HL-60 (cell line): ENCODE results near the gene SIL1.

Source experiments
- GABPA ChIP-seq: IDR thresholded peaks from 2 replicates; pipeline ENCODE4 v1.6.1; 2012; ENCODE audit warnings: low read depth
- POLR2AphosphoS5 ChIP-seq: IDR thresholded peaks from 2 replicates; pipeline ENCODE4 v1.6.1; 2012; ENCODE audit warnings: low read depth
- SPI1 ChIP-seq: IDR thresholded peaks from 2 replicates; pipeline ENCODE4 v1.6.1; 2012; ENCODE audit warnings: low read depth, mild to moderate bottlenecking, borderline replicate concordance
- TF ChIP-seq, protein P1 (sequence below): IDR thresholded peaks from one replicate; pipeline ENCODE4 v1.5.1; 2011; ENCODE audit warnings: low read length, control low read depth, inconsistent platforms; ENCODE audit not compliant: insufficient read depth
- TF ChIP-seq, protein P2 (sequence below): IDR thresholded peaks from 2 replicates; pipeline ENCODE4 v1.6.1; 2012; ENCODE audit warnings: low read depth; ENCODE audit not compliant: insufficient replicate concordance

DNA sequence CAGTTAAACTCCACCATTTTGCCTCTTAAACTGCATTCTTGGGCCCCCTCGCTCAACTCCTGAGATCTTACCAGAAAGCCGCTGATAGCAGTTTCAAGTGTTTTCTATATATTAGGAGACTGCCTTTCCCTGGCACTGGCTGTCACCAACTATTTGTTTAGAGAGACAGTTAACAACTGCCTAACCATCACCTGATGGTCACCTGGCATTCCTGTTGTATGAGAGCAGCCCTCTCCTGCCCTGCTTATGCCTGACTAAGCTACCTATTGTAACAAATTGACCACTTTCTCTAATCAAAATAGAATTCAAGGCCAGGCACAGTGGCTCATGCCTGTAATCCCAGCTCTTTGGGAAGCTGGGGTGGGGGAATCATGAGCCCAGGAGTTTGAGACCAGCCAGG lies 28.0 kb upstream of the SIL1 start:
- TF ChIP-seq, protein P1, sequence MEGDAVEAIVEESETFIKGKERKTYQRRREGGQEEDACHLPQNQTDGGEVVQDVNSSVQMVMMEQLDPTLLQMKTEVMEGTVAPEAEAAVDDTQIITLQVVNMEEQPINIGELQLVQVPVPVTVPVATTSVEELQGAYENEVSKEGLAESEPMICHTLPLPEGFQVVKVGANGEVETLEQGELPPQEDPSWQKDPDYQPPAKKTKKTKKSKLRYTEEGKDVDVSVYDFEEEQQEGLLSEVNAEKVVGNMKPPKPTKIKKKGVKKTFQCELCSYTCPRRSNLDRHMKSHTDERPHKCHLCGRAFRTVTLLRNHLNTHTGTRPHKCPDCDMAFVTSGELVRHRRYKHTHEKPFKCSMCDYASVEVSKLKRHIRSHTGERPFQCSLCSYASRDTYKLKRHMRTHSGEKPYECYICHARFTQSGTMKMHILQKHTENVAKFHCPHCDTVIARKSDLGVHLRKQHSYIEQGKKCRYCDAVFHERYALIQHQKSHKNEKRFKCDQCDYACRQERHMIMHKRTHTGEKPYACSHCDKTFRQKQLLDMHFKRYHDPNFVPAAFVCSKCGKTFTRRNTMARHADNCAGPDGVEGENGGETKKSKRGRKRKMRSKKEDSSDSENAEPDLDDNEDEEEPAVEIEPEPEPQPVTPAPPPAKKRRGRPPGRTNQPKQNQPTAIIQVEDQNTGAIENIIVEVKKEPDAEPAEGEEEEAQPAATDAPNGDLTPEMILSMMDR: no peak
- TF ChIP-seq POLR2AphosphoS5: no peak
- TF ChIP-seq, protein P2, sequence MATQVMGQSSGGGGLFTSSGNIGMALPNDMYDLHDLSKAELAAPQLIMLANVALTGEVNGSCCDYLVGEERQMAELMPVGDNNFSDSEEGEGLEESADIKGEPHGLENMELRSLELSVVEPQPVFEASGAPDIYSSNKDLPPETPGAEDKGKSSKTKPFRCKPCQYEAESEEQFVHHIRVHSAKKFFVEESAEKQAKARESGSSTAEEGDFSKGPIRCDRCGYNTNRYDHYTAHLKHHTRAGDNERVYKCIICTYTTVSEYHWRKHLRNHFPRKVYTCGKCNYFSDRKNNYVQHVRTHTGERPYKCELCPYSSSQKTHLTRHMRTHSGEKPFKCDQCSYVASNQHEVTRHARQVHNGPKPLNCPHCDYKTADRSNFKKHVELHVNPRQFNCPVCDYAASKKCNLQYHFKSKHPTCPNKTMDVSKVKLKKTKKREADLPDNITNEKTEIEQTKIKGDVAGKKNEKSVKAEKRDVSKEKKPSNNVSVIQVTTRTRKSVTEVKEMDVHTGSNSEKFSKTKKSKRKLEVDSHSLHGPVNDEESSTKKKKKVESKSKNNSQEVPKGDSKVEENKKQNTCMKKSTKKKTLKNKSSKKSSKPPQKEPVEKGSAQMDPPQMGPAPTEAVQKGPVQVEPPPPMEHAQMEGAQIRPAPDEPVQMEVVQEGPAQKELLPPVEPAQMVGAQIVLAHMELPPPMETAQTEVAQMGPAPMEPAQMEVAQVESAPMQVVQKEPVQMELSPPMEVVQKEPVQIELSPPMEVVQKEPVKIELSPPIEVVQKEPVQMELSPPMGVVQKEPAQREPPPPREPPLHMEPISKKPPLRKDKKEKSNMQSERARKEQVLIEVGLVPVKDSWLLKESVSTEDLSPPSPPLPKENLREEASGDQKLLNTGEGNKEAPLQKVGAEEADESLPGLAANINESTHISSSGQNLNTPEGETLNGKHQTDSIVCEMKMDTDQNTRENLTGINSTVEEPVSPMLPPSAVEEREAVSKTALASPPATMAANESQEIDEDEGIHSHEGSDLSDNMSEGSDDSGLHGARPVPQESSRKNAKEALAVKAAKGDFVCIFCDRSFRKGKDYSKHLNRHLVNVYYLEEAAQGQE: no peak
- no peak for TF ChIP-seq GABPA
- TF ChIP-seq SPI1: no peak
